Neutrophil (primary cell): Measurements from ENCODE around the gene CACNA1I.

Experiments used
- H3K27ac ChIP-seq: fragments of 200-600 bp; sonication (generic); 2 replicates; pipeline ENCODE4 v1.5.1; 2016; ENCODE audit warnings: mild to moderate bottlenecking, moderate library complexity
- H3K27me3 ChIP-seq: fragments of 200-600 bp; sonication (generic); 2 replicates; pipeline ENCODE4 v1.6.0; 2016; ENCODE audit warnings: mild to moderate bottlenecking
- H3K36me3 ChIP-seq: fragments of 200-600 bp; sonication (generic); 2 replicates; pipeline ENCODE4 v1.5.1; 2017
- H3K4me1 ChIP-seq, 2 experiments: fragments of 200-600 bp in 1 of 2; sonication (generic) in 1 of 2; 1 replicate in 1 of 2; 2 replicates in 1 of 2; pipeline versions ENCODE4 v1.5.1 to v1.6.1; 2013 to 2016; ENCODE audit warnings: low read depth in 1 of 2, low read length in 1 of 2, mild to moderate bottlenecking in 1 of 2, moderate library complexity in 1 of 2; ENCODE audit not compliant: control insufficient read depth in 1 of 2, insufficient read depth in 1 of 2
- H3K4me3 ChIP-seq, 2 experiments: fragments of 200-600 bp in 1 of 2; sonication (generic) in 1 of 2; 1 replicate in 1 of 2; 2 replicates in 1 of 2; pipeline ENCODE4 v1.5.1; 2013 to 2016; ENCODE audit warnings: low read depth in 1 of 2, low read length in 1 of 2, mild to moderate bottlenecking in 1 of 2, moderate library complexity in 1 of 2
- H3K9me3 ChIP-seq: fragments of 200-600 bp; sonication (generic); 2 replicates; pipeline ENCODE4 v1.5.1; 2016
- TF ChIP-seq, protein P1 (sequence below): fragments of 200-600 bp; sonication (generic); IDR thresholded peaks from 2 replicates; pipeline ENCODE4 v1.5.1; 2016; ENCODE audit warnings: antibody characterized with exemption

Gene CACNA1I

DNA sequence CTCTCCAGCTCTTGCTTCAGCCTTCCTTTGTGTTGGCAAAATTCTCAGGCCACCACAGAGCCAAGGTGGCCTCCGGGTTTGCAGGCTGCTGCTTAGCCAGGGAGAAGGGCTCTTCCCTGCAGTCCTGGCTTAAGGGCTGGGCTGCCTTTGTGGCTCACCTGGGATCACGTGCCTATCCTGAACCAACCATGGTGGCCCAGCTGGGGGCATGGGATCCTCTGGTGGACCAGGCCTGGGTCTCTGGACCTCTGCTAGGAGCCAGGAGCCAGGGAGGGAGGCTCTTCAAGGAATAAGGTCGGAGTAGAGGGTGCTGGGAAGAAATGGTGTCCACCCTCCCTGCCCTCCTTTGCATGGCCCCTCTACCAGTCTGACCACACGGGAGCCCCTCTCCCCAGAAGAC lies 43.9 kb downstream of the CACNA1I start:
- Histone ChIP-seq H3K27ac (no peak overlapping the region), H3K27me3 (peaks cover 74% of the 10 kb centered on the region)

DNA sequence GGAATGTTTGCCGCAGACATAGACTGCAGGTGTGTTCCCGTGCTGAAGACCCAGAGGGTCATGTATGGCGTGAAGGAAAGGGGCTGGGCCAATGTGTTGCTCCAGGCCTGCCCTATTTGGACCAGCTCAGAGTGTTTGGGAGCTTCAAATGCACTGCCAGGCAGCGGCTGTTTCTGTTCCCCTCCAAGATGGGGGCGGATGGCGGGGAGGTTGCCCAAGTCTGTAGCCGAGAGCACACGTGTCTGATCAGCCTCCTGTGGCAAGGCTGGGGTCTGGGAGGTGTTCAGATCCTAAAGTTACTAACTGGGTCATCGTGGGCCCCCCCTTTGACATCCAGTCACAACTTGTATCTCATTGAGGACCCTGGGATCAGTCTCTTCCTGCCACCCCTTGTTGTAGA lies 45.5 kb downstream of the CACNA1I start:
- H3K27ac ChIP-seq, result no peak overlapping the region
- no peaks in the 10 kb centered on the region for H3K9me3 ChIP-seq
- peaks cover 61% of the 10 kb centered on the region for H3K27me3 ChIP-seq
- TF ChIP-seq, protein P1, sequence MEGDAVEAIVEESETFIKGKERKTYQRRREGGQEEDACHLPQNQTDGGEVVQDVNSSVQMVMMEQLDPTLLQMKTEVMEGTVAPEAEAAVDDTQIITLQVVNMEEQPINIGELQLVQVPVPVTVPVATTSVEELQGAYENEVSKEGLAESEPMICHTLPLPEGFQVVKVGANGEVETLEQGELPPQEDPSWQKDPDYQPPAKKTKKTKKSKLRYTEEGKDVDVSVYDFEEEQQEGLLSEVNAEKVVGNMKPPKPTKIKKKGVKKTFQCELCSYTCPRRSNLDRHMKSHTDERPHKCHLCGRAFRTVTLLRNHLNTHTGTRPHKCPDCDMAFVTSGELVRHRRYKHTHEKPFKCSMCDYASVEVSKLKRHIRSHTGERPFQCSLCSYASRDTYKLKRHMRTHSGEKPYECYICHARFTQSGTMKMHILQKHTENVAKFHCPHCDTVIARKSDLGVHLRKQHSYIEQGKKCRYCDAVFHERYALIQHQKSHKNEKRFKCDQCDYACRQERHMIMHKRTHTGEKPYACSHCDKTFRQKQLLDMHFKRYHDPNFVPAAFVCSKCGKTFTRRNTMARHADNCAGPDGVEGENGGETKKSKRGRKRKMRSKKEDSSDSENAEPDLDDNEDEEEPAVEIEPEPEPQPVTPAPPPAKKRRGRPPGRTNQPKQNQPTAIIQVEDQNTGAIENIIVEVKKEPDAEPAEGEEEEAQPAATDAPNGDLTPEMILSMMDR, result no peak
- no peak overlapping the region for H3K4me3 ChIP-seq
- H3K4me1 ChIP-seq, result no peaks in the 10 kb centered on the region
- H3K36me3 ChIP-seq, result no peaks in the 10 kb centered on the region

More for the DNA sequence above, 43.9 kb downstream of the CACNA1I start:
- no peaks in the 10 kb centered on the region for H3K9me3 ChIP-seq
- H3K4me3 ChIP-seq, result no peak overlapping the region
- H3K4me1 ChIP-seq, result no peaks in the 10 kb centered on the region
- H3K36me3 ChIP-seq, result no peaks in the 10 kb centered on the region
- TF ChIP-seq, protein P1, result no peak

DNA sequence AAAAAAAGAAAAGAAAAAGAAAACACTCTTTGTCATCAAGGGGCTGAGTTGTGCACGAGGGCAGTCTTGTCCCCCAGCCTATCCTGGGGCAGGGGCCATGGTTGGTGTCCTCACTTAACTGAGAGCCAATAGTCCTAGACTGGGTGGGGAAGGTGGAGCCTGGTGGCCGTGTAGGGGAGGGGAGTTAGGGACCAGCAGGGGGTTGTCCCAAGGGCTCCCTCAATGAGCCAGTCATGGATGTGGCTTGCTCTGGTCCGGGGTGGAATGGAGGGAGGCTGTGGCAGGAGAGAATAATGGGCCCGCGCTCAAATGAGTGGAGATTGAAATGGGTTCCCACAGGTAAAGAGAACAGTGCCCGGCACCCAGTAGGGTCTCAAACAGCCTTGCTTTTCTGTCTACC lies 46.2 kb downstream of the CACNA1I start:
- no peaks in the 10 kb centered on the region for H3K9me3 ChIP-seq
- no peak overlapping the region for H3K27ac ChIP-seq
- H3K36me3 ChIP-seq, result no peaks in the 10 kb centered on the region
- peaks cover 58% of the 10 kb centered on the region for H3K27me3 ChIP-seq
- H3K4me3 ChIP-seq, result no peak overlapping the region
- TF ChIP-seq, protein P1, result no peak
- H3K4me1 ChIP-seq, result no peaks in the 10 kb centered on the region

DNA sequence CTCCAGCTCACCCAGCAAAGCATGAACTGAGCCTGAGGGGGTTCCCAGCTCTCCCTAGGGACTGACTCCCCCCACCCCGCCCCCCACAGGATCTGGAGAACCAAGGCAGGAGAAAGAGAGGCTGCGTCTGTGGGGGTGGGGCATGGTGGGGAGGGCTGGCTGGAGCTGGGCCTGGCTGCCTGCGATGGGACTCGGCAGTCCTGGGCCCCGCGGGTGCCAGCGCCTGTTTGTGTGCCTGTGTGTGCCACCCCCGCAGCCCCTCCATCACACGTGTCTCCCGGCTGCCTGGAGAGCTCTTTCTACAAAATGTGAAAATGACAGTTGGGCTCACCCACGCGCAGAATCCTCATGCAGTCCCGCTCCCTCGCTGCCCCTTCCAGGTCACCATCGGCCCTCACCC lies 46.8 kb downstream of the CACNA1I start:
- H3K9me3 ChIP-seq, result no peaks in the 10 kb centered on the region
- H3K27ac ChIP-seq, result no peak overlapping the region
- H3K27me3 ChIP-seq, result peaks cover 59% of the 10 kb centered on the region
- no peaks in the 10 kb centered on the region for H3K4me1 ChIP-seq
- TF ChIP-seq, protein P1, result no peak
- H3K36me3 ChIP-seq, result no peaks in the 10 kb centered on the region
- no peak overlapping the region for H3K4me3 ChIP-seq

DNA sequence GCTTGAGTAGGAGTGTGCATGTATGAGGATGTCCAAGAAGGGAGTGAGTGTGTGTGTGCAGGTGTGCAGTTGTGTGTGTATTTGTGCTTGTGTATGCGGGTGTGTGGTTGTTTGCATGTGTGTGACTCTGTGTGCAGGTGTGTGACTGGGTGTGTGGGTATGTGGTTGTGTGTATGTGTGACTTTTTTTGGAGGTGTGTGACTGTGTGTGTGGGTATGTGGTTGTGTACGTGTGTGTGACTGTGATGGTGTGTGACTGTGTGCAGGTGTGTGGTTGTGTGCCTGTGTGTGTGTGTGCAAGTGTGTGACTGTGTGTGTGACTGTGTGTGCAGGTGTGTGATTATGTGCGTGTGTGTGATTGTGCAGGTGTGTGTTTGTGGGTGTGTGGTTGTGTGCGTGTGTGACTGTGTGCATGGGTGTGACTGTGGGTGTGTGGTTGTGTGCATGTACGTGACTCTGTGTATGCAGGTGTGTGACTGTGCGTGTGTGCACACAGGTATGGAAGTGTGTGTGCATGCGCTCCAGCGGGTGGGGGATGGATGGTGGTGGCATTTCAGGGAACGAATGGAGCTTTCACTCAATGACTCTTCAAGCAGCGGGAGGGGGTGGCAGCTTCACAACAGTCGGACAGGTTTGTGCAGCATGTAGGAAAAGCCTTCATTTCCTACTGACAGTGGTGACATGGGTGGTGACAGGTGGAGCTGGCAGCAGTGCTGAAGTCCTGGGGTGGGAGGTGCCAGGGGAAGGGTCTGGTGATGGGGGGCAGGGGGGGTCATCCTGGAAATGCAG lies 47.6 kb downstream of the CACNA1I start:
- no peaks in the 10 kb centered on the region for H3K9me3 ChIP-seq
- no peaks in the 10 kb centered on the region for H3K36me3 ChIP-seq
- no peak overlapping the region for H3K27ac ChIP-seq
- no peaks in the 10 kb centered on the region for H3K4me1 ChIP-seq
- H3K27me3 ChIP-seq, result peaks cover 67% of the 10 kb centered on the region
- H3K4me3 ChIP-seq, result no peak overlapping the region
- TF ChIP-seq, protein P1, result no peak
